GM18909 (cell line): ENCODE measurements around the gene MPHOSPH9.
"Not testable (repeated sequence)": the region's sequence is repeated elsewhere in the genome, so short reads cannot be mapped to it uniquely, and the experiment has no call there.

Source experiments
- ATAC-seq: cut with Tn5 transposase; IDR thresholded peaks from one replicate; pipeline ENCODE4 v1.9.1; 2021; ENCODE audit warnings: mild to moderate bottlenecking; ENCODE audit not compliant: unreplicated experiment, poor library complexity

MPHOSPH9 gene

DNA sequence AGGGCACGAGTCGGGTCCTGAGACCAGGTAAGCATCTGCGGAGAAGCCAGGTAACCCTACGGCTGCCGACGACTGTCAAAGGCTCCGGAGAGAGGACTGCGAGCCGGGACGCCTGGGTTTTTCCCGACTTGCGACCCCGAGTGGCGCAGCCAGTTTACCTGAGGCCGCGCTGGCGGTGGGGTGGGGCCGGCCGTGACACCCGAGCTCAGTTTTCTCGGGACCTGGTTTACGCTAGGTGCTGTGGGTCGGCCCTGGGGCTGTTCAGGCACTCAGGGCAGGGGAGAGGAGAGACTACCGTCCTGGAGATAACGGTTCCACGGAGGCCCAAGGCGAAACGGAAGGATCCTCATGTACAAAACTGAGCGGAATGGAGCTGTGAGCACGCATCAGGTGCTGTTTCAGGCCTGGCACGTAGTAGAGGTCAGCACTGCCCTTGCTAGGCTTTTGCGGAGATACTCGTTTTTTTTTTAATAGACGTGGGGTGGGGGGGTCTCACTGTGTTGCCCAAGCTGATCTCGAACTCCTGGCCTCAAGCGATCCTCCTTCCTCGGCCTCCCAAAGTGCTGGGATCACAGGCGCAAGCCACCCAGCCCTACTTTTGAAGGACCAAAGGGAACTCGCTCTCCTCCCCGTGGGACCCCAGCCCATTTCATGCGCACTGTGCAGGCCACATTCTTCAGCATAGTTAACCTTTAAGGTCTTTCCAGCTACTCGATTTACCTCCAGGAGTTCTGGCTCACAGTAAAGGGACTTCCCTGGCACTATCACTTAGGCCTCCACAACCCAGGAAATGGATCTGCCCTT is 766 bp upstream of the MPHOSPH9 start:
- peak; percentile 15 for ATAC-seq

DNA sequence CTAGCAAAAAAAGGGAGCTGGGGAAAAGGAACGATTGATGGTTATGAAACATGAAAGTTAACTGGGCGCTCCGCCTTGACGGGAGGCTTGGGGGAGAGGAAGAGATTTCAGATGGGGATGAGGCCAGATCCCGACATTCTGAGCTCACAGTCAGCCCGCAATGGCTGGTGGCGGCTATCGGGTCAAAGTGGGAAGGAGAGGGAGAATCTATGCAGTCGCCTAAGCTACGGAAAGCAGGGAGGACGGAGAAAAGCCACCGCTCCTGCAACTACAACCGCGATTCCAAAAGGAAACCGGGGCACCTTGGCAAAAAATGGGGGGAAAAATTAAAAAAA is 502 bp downstream of the MPHOSPH9 start:
- ATAC-seq = peak; percentile 7

DNA sequence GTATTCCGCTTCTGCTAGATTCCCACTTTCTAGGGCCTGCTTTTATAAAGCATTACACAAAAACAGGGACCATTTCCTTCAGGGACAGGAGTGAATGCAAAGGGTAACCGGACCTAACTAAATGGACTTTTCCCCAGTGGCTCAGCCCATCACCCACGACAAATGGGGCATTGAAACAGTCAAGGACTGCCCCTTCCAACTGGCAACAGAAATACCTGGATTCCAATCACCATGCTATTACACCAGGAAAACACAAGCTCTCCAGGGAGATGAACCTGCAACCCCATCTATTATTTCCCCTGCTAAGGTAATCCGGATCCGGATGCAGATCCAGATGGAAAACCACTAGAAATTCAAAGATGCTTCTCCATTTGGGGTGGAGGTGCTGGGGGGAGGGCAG is 1.0 kb downstream of the MPHOSPH9 start:
- ATAC-seq = no peak

GRCh38 chr12:123229051-123229450 is 3.9 kb downstream of the MPHOSPH9 start:
- no peak for ATAC-seq

- ATAC-seq = no peak
These were observed 5.2 kb downstream of the MPHOSPH9 start for GRCh38 chr12:123227581-123228258.

- no peak for ATAC-seq
These were observed 7.5 kb downstream of the MPHOSPH9 start for GRCh38 chr12:123225443-123225842.

DNA sequence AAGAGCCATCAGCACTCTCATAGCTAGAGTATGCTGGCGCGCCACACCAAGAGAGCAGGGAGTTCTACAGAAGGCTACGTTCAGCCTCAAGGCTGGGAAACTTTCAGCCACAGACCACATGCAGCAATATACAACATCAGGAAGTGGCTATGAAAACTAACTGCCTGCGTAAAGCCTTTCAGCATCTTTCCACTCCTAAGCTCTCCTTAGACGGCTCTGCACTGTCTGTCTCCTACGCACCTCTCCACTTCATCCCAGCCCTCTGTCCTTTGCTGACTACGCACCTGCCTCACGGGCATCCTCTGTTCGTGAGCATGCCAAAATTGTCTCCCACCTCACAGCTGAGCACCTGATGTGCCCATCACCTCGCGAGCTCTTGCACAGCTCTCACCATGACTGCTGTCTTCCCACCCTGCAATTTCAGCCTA is 9.7 kb downstream of the MPHOSPH9 start:
- peak; percentile 71 for ATAC-seq

DNA sequence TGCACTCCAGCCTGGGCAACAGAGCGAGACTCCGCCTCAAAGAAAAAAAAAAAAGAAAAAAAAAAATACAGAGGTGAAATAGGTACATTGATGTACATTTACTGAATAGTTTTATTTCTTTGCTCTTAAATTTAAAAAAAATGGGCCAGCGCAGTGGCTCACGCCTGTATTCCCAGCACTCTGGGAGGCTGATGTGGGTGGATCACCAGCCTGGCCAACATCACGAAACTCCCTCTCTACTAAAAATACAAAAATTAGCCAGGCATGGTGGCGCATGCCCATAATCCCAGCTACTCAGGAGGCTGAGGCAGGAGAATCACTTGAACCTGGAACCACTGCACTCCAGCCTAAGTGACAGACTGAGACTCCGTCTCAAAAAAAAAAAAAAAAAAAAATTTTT is 25.1 kb downstream of the MPHOSPH9 start:
- not testable (repeated sequence) for ATAC-seq

DNA sequence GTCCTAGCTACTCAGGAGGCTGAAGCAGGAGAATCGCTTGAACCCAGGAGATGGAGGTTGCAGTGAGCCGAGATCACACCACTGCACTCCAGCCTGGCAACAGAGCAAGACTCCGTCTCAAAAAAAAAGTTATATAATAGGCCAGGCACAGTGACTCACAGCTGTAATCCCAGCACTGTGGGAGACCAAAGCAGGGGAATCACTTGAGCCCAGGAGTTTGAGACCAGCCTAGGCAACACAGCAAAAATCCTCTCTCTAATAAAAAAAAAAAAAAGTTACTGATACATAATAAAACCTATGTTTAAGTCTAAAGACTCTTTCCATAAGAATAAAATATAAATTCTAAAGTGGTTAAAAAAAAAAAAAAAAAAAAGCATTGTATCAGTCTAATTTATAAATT is 26.1 kb downstream of the MPHOSPH9 start:
- ATAC-seq = not testable (repeated sequence)

DNA sequence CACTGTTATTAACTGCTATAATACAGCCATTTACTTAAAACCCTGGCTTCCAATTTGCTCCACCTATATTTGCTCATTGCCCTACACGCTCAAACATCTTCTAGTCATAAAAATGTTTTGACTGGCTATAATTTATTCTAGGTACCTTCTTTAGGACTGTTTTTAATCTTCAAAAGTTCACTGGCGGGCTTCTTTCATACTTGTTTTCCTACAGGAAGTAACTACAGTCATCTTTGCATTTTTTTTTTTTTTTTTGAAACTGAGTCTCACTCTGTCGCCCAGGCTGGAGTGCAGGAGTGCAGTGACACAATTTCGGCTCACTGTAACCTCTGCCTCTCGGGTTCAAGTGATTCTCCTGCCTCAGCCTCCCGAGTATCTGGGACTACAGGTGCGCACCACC is 32.5 kb downstream of the MPHOSPH9 start:
- ATAC-seq = no peak

- no peak for ATAC-seq
These were observed 33.0 kb downstream of the MPHOSPH9 start for GRCh38 chr12:123199936-123200335.

DNA sequence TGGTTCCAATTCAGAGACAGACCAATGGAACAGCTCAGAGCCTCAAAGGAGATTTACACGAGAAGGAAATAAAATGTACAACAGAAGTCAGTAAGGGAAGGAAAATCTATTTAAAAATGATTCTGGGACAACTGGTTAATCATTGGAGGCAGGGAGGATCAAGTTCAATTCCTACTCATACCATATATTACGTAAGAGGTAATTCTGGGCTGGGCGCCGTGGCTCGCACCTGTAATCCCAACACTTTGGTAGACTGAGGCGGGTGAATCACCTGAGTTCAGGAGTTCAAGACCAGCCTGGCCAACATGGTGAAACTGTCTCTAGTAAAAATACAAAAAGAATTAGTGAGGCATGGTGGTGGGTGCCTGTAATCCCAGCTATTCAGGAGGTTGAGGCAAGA is 45.3 kb downstream of the MPHOSPH9 start:
- no peak for ATAC-seq

GRCh38 chr12:123180171-123180570 is 52.8 kb downstream of the MPHOSPH9 start:
- no peak for ATAC-seq

DNA sequence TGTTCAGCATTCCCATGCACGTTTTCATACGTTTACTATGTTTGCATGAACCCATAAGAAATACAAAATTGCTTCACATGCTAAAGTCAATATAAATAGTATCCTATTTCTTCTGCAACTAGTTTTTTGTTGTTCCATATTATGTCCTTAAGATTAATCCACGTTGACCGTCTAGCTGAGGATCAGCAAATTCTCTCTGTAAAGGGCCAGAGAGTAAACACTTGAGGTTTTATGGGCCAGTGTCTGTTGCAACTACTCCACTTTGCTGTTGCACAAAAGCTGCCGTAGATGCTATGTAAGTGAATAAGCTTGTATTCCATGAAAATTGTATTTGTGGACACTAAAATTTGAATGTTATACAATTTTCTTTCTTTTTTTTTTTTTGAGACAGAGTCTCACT is 61.0 kb downstream of the MPHOSPH9 start:
- no peak for ATAC-seq

DNA sequence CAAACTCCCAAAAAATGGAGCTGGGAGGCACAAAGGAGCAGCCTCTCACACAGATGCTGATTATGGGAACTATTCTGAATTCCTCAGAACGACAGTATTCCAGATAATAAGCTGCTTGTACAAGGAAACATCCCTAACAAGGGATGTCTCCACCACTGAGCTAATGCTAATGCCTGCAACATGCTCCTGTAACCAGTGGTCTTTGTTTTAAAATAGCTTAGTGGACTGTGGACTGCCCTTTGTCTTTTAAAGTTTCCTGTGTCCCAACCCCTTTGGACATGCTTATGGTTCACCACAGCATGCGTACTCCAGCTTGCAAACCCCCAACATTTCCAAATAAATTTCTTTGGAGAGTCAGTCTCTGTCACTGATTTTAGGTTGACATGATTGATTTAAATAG is 65.6 kb downstream of the MPHOSPH9 start:
- ATAC-seq = no peak

DNA sequence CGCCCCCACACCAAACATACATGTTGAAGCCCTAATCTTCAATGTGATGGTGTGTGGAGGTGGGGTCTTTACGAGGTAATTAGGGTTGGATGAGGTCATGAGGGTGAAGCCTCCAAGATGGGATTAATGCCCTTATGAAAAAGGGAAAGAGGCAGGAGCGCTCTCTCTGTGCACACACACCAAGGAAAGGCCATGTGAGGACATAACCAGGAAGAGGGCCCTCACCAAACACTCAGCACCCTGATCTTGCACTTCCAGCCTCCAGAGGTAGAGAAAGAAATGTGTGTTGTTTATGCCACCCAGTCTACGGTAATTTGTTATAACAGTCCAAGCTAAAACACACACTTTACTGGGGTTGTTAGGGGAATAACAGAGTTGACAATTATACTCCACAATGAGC is 67.4 kb downstream of the MPHOSPH9 start:
- ATAC-seq = no peak

- ATAC-seq = no peak
These were observed 68.2 kb downstream of the MPHOSPH9 start for GRCh38 chr12:123164710-123165261.

DNA sequence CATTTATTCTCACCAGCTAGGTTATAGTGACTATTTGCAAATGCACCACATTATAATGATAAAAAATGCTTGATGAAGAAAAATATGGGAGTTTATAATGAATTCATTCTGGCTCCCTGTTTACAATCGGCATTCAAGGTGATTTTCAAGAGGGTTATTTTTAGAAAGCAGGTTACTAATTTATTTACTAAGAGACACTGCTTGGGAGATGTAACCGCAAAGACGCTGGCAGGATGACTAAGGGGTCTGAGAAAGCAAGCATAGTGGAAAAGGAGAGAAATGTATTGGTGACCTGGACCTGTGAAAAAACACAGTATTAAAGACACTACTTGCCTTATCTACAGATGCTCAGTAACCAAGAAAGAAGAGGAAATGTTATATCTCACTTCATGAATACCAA is 68.7 kb downstream of the MPHOSPH9 start:
- ATAC-seq = no peak

GRCh38 chr12:123163227-123163626 is 69.7 kb downstream of the MPHOSPH9 start:
- ATAC-seq = no peak

- no peak for ATAC-seq
These were observed 72.0 kb downstream of the MPHOSPH9 start for GRCh38 chr12:123160801-123161487.

- no peak for ATAC-seq
These were observed 79.0 kb downstream of the MPHOSPH9 start for GRCh38 chr12:123153906-123154305.
